Activated CD8-positive, alpha-beta memory T cell treated with anti-CD3 and anti-CD28 coated beads, Interleukin-2, amount 50 U/mL, for 1 hour (primary cell): ENCODE results near the gene OR5K2.
A peak's percentile ranks its signal among the peaks of the same experiment; 100 is the strongest.

Source experiments
- DNase-seq: peaks from one replicate; pipeline ENCODE4 v3.0.0-alpha.2; 2020; ENCODE audit errors: extremely low read depth

The OR5K2 gene

GRCh38 chr3:98497381-98497780 lies at the start of gene OR5K2:
TSS of gene OR5K2 (plus strand) at chr3:98497681. CDS start at chr3:98497681, 0 bp downstream.
- DNase-seq, result no peak

DNA sequence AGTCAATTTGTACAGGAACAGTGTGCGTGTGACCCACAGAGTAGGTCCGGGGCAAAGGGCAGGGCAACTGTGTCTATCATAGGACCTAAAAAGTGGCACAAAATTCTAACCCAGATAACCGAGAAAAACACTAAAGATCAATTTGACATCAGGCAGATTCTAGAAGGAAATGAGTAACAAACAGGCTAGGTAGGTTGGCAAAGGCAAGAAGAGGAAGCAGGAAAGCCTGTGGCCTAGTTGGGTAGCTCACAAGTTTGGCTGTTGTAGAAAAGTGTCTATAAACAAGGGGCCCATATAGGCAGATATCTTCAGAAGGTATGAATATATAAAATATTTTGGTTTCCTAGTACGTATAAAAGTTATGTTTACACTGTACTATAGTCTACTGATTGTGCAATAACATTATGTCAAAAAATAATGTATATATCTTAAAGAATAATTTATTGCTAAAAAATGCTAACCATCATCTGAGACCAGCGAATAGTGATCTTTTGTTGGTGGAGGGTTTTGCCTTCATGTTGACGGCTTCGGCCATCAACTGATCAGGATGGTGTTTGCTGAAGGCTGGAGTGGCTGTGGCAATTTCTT lies 47.8 kb upstream of the OR5K2 start:
- no peak for DNase-seq

- no peak for DNase-seq
These were observed 47.1 kb upstream of the OR5K2 start for GRCh38 chr3:98450372-98450771.

GRCh38 chr3:98453827-98454226 lies 43.7 kb upstream of the OR5K2 start:
- no peak for DNase-seq

DNA sequence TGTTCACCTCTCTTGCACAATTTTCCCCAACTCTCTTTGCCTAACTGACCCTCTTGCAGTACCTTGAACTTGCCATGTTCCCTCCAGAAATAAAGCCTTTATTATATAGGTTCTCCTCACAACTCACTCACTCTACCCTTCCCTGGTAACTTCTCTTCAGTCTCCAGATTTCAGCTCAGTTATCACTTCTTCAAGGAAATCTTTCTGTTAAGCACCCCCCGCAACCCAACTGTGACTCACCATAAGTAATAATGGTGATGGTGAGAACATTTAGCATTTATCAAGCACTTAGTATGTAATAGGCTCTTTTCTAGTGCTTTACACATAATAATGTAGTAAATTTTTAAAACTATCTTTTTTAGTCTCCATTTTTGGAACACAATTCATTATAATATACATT lies 42.6 kb upstream of the OR5K2 start:
- DNase-seq, result no peak

- no peak for DNase-seq
These were observed 39.9 kb upstream of the OR5K2 start for GRCh38 chr3:98457543-98457942.

GRCh38 chr3:98460220-98460619 lies 37.3 kb upstream of the OR5K2 start:
- DNase-seq, result no peak

DNA sequence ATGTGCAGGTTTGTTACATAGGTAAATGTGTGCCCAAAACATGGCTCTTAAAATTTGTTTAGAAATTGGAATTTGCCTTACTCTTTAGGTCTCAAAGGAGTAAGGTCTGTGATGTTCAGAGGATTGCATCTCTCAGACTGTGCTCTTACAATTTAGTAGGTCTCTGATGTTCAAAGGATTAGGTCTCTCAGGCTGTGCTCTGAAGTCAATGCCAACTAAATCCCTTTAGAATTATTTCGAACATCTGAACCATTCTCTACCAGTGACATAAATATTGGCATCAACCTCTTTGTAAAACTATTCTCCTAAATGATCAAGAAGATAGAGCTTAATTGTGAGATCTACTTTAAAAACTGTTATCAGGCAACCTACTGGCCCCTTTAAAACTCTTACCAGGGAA lies 34.6 kb upstream of the OR5K2 start, which contains the start of gene OR5K1:
OR5K1 (plus strand) TSS at position 301 of the 400 bp plus-strand sequence. CDS start 6,376 bp downstream, outside the sequence.
- no peak for DNase-seq

- DNase-seq, result no peak
These were observed 14.6 kb upstream of the OR5K2 start for GRCh38 chr3:98482717-98483482.

DNA sequence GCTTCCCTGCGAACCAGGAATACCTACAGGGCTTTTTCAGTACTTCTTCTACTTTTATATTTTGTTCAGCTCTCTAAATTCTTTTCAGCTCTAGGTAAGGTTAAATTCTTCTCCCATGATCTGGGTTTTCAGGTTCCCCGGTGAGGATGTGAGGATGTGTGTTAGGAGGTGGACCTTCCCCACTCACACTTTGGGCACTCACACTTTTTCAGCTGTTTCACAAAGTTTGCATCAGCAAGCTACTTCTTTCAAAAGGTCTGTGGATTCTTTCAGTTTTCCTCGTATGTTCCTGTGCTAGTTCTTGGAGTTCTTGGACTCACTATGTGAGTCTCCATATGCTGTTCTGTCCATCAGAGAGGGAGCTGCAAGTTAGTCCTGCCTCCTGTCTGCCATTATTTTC lies 13.9 kb upstream of the OR5K2 start:
- no peak for DNase-seq

DNA sequence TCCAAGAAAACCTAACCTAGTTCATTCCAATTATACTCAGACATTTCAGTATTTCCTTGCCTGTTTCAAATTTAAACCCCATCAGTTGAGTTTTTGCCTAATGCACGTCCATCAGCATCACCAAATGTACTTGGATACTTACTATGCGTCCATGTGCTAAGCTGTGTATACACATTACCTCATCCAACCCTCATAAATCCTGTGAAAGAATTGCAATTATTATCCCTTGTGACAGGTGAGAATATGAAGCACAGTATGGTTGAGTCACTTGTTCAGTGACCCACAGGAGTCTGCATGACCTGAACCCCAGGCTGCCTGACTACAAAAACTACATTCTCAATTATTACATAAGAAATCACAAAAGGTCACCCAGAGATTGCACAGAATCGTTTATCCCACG lies 2.5 kb downstream of the OR5K2 start:
- no peak for DNase-seq

DNA sequence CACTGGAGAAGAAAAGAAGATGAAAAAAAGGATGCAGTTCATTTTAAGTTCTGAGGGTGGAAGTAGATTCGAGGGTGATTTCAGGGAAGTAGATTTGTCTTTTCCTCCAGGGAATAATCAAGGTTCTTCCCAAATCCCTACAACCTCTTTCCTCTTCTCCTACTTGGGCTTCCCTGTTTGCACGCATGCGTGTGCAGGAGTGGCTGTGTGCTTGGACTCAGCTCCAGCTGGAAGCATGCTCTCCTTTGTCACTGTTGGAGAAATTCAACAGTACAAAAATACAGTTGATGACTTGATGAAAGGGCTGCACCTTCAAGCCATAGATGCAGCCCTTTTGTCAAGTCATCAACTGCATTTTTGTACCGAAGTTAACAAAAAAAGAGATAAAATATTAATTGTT lies 3.8 kb downstream of the OR5K2 start:
- no peak for DNase-seq

DNA sequence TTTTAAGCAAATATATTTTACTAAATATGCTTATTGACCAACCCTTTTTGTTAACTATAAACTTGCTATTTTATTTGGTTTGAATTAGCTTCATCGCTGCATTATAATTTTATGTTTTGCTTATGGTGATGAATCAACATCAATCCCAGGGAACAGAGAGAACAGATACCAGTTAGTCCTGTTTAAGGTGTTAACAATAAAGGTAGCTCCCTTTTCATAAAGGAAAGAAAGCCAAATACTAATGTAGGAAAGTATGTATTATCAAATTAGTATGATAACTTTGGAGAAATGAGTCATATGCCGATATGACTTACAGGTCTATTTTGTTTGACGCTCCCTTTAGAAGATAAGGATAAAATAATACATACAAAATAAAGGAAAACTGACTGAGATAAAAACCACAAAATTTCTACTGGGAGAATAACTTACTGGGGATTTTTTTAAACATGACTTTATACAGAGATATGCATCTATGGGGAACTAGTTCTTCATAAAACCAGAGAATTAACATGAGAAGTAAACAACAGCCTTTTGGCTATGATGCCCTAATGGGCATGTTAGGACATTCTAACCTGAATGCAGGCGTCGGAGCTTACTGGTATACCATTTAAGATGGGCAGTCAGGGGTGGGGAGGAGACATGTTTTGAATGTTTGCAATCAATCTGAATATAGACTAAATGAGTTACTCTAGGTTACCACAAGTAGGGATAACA lies 4.5 kb downstream of the OR5K2 start:
- DNase-seq, result no peak

DNA sequence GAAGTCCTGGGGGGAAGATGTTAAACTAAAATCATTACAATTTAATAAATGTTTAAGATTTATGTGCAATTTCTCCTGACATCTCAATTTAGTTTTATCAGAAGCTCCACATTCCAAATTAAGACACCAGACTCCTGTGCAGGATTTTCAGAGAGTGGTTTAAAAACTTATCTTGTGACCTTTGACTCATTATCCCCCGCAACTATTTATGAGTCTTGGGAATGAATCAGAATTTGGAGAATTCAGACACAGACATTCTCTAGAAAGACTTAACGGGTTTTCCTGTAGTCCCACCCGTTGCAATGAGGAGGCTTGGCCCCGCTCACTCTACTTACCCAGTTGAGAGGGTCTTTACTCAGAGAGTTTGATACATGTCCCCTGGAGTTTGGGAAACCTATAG lies 7.1 kb downstream of the OR5K2 start:
- DNase-seq, result no peak

- DNase-seq, result no peak
These were observed 11.1 kb downstream of the OR5K2 start for GRCh38 chr3:98508582-98508981.

GRCh38 chr3:98512576-98512975 lies 15.1 kb downstream of the OR5K2 start:
- DNase-seq, result no peak

GRCh38 chr3:98513091-98513511 lies 15.6 kb downstream of the OR5K2 start:
- no peak for DNase-seq

DNA sequence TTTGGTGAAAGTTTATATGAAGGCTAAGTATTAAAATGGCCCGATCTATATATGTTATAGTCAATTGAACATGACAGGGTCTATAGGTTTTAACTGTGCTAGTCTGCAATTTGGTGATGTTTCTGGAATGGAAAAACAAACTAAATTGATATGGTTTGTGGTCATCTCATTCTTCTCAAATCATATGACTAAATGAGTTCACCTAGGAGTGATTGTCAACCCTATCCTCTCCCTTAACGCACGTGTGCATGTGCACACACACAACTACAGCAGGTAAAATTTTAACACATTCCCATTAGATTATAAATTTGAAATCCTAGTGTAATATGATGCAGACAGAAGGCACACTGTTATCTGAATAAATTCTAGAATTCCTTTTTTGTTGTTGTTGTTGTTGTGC lies 16.3 kb downstream of the OR5K2 start:
- DNase-seq, result no peak

DNA sequence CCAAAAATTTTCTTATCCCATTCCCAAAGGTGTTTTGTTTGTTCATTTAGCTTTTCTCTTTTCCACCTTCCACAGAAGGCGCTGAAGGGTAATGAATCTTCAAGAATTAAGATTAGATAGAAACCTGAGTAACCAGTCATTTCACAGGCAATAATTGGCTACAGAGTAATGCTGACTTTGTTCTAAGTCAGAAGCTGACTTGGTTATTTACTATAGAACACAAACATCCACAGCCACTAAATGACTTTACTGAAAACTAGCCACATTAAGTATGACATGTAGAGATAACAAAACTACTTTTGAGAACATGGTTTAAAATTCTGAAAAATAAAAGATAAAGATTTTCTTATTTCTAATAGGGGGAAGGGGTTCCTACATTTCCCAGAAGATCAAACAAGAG lies 17.5 kb downstream of the OR5K2 start:
- DNase-seq, result no peak

DNA sequence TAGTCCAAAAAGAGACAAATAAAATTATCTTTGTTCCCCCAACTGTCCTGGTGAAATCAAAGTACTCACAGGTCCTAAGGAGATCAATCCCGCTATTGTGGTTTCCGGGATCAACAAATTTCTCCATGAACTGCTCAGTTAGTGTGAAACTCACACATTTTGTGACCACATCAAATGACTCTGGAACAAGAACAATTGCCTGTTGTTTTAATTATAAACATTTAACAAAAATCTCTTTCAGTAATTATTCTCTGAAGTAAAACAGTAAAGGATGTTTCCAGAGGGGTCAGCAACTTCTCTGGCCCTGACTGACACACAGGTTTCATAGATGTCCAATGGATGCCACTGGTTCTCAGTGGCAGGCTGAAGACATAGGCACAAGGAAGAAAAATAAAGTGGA lies 21.3 kb downstream of the OR5K2 start:
- no peak for DNase-seq

GRCh38 chr3:98519351-98519750 lies 21.9 kb downstream of the OR5K2 start:
- DNase-seq, result no peak

DNA sequence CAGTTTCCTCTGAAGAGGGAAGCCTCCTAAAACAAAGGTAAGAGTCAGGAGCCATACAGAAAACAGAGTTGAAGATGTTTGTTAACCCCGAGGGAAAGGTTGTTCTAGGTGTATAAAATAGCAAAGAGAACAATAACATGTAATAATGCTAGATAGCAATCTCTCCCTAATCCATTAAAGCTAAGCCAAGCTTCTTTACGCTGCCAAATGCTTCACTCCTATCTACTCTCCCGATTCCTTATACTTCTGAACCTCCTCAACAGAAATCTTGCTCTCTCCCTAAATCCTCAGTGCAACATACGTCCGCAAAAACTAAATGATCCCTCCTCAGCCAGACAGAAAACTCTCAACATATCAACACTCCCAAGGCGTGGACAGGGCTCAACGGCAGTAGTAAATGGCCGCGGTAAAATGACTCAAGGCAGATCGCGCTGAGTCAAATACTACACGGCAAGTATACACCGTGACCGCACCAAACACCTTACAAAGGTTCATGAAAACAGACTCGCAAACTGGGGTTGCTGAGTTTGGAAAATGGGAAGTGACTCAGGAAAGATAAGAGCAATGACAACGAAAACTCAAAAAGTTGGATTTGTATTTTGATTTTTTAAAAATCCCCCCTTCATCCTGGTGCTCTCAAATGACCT lies 24.5 kb downstream of the OR5K2 start:
- peak; percentile 26 for DNase-seq
